ENCODE data around the gene CD2. TPM values are rescaled to one million over a fixed set of nuclear protein-coding genes. Genes with fewer than 3 reads are reported as not detected.

Gene CD2
- total RNA-seq, 4 donors from 2014 or later, result 5.0 to 8.7 (median 6.3) TPM; not detected in 1

GRCh38 chr1:116759636-116760035, 5.4 kb downstream of the CD2 start:
- DNase-seq, result no peak
- Histone ChIP-seq H3K27me3 (no peaks in the 10 kb centered on the region), H3K9me3 (no peaks in the 10 kb centered on the region), H3K4me3 (no peak overlapping the region), H3K36me3 (no peaks in the 10 kb centered on the region), H3K27ac (no peak overlapping the region), H3K4me1 (peaks cover 0 to 9% (median 0%) of the 10 kb centered on the region in 4 donors)
- WGBS, 2 donors (ENCODE audit: low coverage in 1 of 2), result 86 to 94% methylated on average over 1 of the region's 1 CpG
- in situ Hi-C loops (cut with MboI; ENCODE audit: low pct_ligation_motif_present in 1 of 4, low pct_unique_long_range_greater_than_20kb in 1 of 4, low sequenced_read_pairs in 3 of 4) (no loop called here), intact Hi-C loops (cut with DNase I; ENCODE audit: low total_unique reads) (no loop called here)
- no peak for TF ChIP-seq POLR2A (IDR thresholded peaks at IDR 0.05)
- no peak for TF ChIP-seq POLR2AphosphoS5 (IDR thresholded peaks at IDR 0.05)
- no peak for TF ChIP-seq CTCF (IDR thresholded peaks at IDR 0.05)
- no peak for TF ChIP-seq EP300 (IDR thresholded peaks at IDR 0.05; ENCODE audit: low read depth)

GRCh38 chr1:116760487-116760886, 6.3 kb downstream of the CD2 start:
- in situ Hi-C loops (cut with MboI; ENCODE audit: low pct_ligation_motif_present in 1 of 4, low pct_unique_long_range_greater_than_20kb in 1 of 4, low sequenced_read_pairs in 3 of 4), result no loop called here
- Histone ChIP-seq H3K27me3 (no peaks in the 10 kb centered on the region), H3K27ac (no peak overlapping the region), H3K4me3 (no peak overlapping the region), H3K9me3 (no peaks in the 10 kb centered on the region), H3K36me3 (no peaks in the 10 kb centered on the region), H3K4me1 (peaks cover 0 to 9% (median 0%) of the 10 kb centered on the region in 4 donors)
- intact Hi-C loops (cut with DNase I; ENCODE audit: low total_unique reads), result no loop called here
- DNase-seq, result no peak
- WGBS, 2 donors (ENCODE audit: low coverage in 1 of 2), result 89% methylated on average over 3 of the region's 3 CpGs; no CpG with 5 or more reads in 1 of the 2 donors
- no peak for TF ChIP-seq CTCF (IDR thresholded peaks at IDR 0.05)

GRCh38 chr1:116760996-116761665, 6.9 kb downstream of the CD2 start:
- DNase-seq, result no peak
- H3K27me3 ChIP-seq, result no peaks in the 10 kb centered on the region
- WGBS, 2 donors (ENCODE audit: low coverage in 1 of 2), result 68% methylated on average over 4 of the region's 4 CpGs; no CpG with 5 or more reads in 1 of the 2 donors
- no peaks in the 10 kb centered on the region for H3K36me3 ChIP-seq
- in situ Hi-C loops (cut with MboI; ENCODE audit: low pct_ligation_motif_present in 1 of 4, low pct_unique_long_range_greater_than_20kb in 1 of 4, low sequenced_read_pairs in 3 of 4) (no loop called here), intact Hi-C loops (cut with DNase I; ENCODE audit: low total_unique reads) (no loop called here)
- H3K27ac ChIP-seq, result no peak overlapping the region
- H3K9me3 ChIP-seq, result no peaks in the 10 kb centered on the region
- H3K4me3 ChIP-seq, result no peak overlapping the region
- TF ChIP-seq POLR2AphosphoS5 (IDR thresholded peaks at IDR 0.05) (no peak), CTCF (IDR thresholded peaks at IDR 0.05) (no peak), POLR2A (IDR thresholded peaks at IDR 0.05) (no peak), EP300 (IDR thresholded peaks at IDR 0.05; ENCODE audit: low read depth) (no peak)
- H3K4me1 ChIP-seq, result peaks cover 0 to 9% (median 0%) of the 10 kb centered on the region in 4 donors

- no peak overlapping the region for H3K4me3 ChIP-seq
- no peak for DNase-seq
- WGBS, 2 donors (ENCODE audit: low coverage in 1 of 2), result 83 to 87% methylated on average over 2 of the region's 2 CpGs
- peak overlapping the region; percentile 37 to 50 (median 42) for H3K27ac ChIP-seq
- peaks cover 0 to 9% (median 0%) of the 10 kb centered on the region in 4 donors for H3K4me1 ChIP-seq
- in situ Hi-C loops (cut with MboI; ENCODE audit: low pct_ligation_motif_present in 1 of 4, low pct_unique_long_range_greater_than_20kb in 1 of 4, low sequenced_read_pairs in 3 of 4), result no loop called here
- no peaks in the 10 kb centered on the region for H3K27me3 ChIP-seq
- H3K9me3 ChIP-seq, result no peaks in the 10 kb centered on the region
- H3K36me3 ChIP-seq, result no peaks in the 10 kb centered on the region
- intact Hi-C loops (cut with DNase I; ENCODE audit: low total_unique reads), result no loop called here
- TF ChIP-seq EP300 (IDR thresholded peaks at IDR 0.05; ENCODE audit: low read depth) (no peak), CTCF (IDR thresholded peaks at IDR 0.05) (no peak), POLR2AphosphoS5 (IDR thresholded peaks at IDR 0.05) (no peak)
These were observed 8.1 kb downstream of the CD2 start for GRCh38 chr1:116762281-116762680.

Data from transverse colon (tissue), 4 donors.